Activated gamma-delta T cell treated with anti-CD3 and anti-CD28 coated beads, Interleukin-2, amount 50 U/mL, for 16 hours (primary cell): ENCODE results near the gene PRKAR2B.
"Not testable (repeated sequence)": the region's sequence is repeated elsewhere in the genome, so short reads cannot be mapped to it uniquely, and the experiment has no call there.

Experiments
- DNase-seq: peaks from one replicate; pipeline ENCODE4 v3.0.0-alpha.2; 2020; ENCODE audit warnings: low read depth

PRKAR2B gene

DNA sequence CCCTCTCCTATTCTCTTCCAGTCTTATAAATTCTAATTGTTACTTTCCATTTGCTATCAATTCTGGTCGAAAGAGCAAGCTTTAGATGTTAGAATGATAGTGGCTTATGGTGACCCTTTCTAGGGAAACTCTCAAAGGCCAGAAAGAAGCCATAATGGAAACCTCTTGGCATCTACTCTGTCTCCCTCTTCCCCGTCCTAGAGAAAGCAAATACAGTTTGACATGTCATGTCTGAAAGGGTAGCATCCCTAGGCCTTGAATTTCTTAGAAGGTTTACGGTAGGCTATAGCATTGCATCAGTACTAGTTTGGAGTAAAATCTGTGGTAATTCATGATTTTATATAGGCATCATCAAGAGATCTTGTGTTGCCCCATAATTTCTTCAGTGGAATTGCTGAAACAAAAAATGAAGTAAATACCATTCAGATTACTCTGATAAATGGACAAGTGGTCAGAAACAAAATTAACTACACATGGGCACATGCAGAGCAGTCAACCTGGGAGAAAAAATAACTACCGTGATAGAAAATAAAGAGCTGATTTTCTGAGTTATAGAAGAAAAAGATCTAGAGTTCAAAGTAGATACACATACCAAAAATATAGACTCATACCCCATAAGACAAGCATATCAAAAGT lies 4.4 kb downstream of the PRKAR2B start:
- DNase-seq, result no peak

DNA sequence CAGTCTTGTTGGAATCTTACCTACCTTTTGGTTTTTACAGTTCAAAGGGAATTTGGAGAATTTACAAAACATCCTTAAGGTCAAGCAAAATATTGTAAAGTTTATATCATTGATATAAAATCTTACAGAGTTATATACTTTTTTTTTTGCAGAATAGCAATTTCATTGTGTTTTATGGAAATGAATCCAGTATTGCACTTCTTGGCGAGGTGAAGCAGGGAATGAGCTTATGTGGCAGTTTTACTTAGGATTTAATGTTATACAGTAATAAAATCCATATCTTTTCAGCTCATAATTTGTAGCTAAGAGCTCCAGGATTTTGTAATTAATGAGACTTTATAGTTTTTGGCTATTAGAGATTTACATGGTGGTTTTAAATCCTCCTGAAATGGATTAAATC lies 5.0 kb downstream of the PRKAR2B start:
- DNase-seq, result no peak

DNA sequence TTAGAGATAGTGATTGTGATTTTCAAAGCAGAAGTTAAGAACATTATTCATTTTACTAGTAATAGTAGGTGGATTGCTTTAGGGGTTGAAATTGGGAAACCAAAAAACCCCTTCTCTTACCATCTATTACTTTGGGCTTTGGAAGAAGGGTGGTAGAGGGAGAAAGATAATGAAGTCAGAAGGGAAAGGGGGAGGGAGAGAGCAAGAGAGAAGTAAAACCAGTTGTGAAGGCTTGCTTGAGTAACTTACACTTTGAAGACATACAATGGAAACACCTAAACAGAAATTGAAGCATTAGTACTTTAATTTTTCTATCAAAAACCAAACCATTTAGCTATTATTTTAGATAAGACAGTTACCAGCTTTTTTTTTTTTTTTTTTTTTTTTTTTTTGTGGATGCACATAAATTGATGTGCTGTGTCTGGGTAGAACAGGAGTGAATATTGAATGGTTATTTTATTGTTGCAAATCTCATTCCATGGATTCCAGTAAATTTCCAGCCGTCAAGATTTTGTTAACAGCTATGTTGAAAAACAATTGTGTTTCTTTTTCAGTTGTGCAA lies 5.5 kb downstream of the PRKAR2B start:
- DNase-seq, result no peak

DNA sequence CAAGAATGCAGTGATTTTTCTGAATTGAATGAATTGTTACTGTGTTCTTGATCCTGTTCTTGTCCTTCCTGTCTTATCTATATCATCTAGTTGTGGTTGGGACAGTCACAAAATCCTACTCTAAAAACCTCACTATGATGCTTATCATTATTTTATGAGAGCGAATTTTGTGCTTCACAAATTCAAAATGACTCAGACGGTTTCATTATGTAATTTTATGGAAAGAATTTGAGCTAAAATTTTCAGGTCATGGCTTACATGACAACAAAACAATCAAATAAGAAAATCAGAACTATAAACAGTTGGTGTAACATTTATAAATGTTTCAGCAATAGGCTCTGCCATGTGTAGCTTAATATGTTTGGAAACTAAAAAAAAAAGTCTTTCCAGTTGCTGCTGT lies 6.9 kb downstream of the PRKAR2B start:
- DNase-seq, result no peak

DNA sequence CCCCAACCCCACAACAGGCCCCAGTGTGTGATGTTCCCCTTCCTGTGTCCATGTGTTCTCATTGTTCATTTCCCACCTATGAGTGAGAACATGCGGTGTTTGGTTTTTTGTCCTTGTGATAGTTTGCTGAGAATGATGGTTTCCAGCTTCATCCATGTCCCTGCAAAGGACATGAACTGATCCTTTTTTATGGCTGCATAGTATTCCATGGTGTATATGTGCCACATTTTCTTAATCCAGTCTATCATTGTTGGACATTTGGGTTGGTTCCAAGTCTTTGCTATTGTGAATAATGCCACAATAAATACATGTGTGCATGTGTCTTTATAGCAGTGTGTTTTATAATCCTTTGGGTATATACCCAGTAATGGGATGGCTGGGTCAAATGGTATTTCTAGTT lies 10.5 kb downstream of the PRKAR2B start:
- DNase-seq, result not testable (repeated sequence)

DNA sequence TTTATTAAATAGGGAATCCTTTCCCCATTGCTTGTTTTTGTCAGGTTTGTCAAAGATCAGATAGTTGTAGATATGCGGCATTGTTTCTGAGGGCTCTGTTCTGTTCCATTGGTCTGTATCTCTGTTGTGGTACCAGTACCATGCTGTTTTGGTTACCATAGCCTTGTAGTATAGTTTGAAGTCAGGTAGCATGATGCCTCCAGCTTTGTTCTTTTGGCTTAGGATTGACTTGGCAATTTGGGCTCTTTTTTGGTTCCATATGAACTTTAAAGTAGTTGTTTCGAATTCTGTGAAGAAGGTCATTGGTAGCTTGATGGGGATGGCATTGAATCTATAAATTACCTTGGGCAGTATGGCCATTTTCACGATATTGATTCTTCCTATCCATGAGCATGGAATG lies 11.6 kb downstream of the PRKAR2B start:
- DNase-seq, result not testable (repeated sequence)

DNA sequence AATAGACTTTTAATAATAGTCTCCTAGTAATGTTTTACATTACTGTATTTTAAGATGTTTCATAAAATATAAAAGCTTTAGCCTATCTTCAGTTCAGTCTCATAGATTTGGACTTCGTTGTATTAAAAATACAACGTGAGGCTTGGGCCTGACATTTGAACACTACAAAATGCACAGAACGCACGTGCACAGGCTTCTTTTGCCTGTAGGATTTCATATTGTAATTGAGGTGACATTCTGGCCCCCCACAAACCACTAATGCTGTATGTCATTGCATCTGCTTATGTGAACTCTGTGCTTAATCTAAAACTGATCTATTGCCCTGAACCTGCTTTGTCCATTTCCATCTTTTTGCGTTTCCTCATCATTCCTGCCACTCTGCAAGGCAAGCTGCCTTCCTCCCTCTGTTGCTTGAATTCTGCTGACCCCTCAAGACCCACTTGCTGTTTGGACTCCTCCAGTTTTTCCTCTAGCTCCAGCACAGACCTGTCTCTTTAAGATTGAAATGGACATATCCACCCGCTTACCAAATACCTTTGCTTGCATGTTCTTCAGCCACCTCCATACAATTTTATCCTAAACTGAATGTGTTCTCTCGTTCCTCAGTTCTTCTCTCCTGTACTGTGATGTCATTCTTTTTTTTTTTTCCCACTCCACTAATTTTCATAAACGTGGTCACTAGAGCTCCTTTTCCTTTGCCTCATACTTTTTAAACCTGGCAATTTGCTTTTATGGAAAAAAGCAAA lies 12.4 kb downstream of the PRKAR2B start:
- no peak for DNase-seq

DNA sequence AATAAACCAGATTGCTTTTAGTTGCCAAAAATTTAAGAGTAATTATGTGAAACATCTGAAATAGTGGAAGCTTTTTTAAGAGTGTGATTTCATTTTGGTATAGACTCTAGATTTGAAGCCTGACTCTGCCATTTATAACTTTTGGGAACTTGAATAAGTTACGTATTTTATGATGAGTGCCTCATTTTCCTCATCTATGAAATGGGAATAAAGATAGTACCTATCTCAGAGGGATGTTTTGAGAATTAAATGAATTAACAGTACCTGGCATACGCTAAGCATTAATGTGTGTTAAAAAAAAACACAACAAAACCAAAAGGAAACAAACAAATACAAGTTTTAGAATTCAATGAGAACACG lies 12.9 kb downstream of the PRKAR2B start:
- no peak for DNase-seq

DNA sequence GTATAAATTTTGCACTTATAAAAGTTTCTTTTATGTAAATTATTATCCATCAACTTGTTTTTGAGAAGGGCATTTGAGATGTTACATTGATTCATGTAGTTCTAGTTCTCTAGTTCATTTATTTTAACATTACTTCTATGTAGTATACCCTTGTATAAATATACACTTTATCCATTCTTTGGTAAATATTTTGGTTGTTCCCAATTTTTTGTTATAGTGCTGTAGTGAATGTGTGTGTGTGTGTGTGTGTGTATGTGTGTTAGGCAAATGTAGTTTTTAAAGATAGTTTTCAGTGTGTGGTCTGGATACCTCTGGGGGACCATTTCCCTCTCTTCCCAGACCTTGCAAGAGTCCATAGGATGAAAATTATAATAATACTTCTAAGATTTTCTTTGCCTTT lies 15.0 kb downstream of the PRKAR2B start:
- no peak for DNase-seq

DNA sequence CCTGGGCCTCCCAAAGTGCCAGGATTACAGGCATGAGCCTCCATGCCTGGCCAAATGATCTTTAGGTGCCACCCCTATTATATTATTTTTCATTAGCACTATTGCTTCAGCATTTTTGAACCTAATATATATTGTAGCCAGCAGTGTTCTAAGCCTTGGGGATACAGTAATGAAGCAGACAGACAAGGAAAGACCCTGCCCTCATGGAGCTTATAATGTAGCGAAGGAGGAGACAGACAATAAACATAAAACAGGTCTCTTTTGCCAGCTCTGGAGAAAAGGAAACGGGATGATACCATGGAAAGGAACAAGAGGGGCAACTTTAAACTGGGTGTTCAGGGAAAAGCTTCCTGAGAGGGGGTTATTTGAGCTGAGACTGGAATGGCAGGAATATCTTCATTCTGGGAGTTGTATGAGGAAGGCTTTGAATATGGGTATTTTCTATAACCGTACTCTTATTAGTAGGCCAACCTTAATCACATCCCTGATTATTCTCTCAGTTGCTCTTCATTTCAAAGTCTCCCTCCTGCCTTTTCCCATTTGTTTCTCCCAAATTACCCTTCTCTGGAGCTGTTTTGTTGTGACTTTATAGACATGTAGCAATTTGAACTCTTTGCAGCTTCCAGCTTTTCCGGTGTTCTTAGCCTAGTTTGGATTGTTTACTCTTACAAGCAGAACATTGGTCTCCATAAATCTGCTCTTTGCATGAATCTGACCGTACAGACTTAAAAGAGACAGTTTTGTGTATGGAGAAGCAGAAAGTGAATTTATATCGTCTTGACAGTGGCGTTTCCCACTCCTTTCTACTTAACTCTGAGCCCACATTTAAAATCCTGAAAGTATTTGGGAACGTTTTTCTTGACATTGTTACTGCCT lies 19.0 kb downstream of the PRKAR2B start:
- DNase-seq, result no peak

DNA sequence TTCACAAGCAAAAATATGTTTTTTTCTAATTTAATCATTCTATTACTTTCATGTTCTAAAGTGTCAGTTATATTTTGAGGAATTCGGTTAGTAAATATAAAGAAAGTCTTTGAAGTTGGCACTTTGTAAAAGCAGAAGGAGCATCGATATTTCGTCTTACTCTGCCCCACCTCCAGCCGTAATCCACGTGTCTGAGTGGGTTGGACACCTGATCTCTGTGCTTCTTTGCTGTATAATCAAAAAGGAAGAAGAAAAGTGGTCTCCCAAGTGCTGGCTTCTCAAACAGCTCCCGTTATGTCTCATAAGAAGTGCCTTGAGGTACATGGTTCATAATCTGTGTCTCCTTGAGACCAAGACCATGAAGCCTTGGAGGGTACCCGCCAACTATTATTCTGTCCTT lies 19.8 kb downstream of the PRKAR2B start:
- DNase-seq, result no peak

DNA sequence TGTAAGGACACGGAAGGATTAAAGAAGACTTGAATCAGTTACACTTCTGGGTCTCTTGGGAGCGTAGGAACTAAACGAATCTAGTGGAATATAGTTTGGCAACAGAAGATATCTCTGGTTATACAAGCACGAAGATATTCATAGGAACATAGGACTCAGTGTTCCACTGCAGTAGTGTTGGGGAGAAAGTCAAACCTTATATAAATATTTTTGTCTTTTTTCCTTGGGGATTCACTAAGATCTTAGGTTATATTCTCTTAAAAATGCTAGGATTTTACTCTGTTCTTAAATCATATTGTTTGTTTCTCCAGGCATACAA lies 21.4 kb downstream of the PRKAR2B start:
- no peak for DNase-seq

DNA sequence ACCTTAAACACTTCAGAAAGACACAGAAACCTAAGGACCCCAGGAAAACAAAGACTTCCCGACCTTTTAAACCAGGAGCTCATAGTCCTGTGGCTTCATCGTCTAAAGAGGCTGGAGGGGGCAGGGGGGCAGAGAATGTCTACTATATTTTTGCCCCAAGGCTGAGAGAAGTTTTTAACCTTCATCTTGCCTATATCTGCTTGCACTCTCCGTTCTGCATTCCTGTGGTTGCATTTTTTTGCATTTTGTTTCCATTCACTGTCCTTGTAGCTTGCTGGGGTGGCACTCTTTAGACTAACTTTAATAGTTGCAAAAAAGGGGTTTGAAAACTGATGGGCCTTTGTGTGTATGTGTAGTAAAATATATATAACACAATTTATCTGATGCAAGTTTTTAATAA lies 23.7 kb downstream of the PRKAR2B start:
- no peak for DNase-seq

DNA sequence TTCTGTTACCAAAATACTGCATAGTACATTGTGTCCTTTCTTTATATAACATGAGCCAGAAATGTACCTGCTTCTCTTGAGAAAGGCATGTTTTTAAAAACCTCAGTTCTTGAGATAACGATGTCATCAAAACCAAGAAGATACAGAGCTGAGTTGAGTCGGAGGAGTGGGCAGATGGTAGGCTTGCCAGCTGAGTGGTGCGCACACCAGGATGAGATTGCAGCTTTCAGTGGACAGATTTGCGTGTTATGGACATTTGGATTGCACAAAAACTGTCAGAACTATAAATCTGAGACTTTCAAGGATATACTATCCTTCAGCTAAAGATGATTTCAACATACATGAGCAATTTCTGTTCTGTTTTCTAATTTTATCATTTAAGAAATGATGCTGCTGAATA lies 25.0 kb downstream of the PRKAR2B start:
- no peak for DNase-seq

DNA sequence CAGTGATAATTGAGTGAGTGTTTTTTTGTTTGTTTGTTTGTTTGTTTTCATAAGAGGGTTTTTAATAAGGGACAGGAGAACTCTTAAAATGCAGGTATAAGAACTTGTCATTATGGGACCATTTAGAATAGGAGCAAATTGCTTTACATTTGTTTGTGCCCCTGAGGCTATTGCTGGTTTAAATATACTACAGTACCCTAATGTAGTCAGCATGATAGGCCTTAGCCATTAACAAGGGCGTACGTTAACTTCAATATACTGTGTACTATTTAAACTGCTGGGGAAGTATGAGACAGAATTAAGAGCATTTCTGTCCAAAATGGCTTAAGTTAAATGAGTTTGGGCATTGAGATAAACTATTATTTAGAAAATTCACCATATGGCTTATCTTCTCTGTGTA lies 26.2 kb downstream of the PRKAR2B start:
- DNase-seq, result no peak

DNA sequence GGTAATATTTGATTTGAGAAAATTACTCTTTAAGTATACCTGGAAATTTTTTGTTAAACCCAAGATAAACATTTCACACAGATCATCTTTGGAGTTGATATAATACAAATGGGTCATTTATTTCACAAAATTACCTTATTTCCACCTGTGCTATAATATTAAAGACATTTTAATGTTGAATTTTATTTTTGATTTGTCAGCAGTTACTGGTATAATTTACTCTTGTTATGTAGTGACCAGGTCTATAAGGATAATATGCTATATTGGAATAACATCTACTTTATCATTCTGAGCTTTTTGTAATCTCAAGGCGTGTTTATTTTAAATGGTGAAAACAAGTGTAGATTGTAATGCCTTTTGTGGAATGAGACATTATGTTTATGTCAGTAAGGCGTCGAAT lies 26.6 kb downstream of the PRKAR2B start:
- no peak for DNase-seq

DNA sequence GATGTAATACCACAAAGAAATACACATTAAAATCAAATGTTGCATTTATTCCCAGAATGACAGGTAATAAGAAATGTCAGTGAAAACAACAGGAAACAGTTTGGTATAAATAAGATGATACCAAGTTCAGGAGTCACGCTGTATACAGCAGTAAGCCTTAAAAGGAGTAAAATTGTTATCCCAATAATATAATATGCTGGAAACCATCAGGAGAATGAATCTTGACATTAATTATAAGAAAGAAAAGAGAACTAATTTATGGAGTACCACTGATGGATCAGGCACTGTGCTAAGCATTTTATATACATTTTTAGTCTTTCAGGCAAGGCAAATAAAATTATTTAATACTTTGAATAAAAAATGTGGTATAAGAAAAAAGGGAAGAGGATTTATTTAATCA lies 27.6 kb downstream of the PRKAR2B start:
- no peak for DNase-seq

DNA sequence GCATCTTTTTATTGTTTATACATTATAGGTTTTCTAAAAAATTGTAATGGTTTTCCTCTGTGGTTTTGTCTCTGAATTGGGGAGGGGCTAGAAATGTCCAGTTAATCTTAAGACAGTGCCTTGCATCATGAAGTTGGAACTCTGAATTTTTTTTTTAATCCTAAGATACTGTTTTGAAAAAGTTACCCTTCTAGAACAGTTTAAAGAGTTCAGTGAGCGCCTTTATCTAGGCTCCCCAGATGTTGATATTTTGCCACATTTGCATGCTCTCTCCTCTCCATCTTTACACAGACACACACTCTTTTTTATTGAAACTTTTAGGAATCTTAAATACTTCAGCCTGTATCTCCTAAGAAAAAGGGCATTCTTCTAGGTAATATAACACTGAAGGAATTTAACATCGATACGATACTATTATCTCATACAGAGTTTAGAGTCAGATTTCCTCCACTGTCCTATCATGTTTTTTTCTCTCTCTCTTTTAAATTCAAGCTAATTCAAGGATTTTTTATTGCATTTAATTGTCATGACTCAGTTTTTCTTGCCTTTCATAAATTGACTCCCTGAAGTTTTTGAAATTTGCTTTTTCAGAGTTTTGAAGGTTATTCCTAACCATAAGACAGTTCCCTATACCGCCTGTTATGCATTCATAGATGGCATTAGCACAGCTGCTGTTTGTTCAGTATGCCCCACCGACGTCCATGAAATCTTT lies 31.5 kb downstream of the PRKAR2B start:
- no peak for DNase-seq

DNA sequence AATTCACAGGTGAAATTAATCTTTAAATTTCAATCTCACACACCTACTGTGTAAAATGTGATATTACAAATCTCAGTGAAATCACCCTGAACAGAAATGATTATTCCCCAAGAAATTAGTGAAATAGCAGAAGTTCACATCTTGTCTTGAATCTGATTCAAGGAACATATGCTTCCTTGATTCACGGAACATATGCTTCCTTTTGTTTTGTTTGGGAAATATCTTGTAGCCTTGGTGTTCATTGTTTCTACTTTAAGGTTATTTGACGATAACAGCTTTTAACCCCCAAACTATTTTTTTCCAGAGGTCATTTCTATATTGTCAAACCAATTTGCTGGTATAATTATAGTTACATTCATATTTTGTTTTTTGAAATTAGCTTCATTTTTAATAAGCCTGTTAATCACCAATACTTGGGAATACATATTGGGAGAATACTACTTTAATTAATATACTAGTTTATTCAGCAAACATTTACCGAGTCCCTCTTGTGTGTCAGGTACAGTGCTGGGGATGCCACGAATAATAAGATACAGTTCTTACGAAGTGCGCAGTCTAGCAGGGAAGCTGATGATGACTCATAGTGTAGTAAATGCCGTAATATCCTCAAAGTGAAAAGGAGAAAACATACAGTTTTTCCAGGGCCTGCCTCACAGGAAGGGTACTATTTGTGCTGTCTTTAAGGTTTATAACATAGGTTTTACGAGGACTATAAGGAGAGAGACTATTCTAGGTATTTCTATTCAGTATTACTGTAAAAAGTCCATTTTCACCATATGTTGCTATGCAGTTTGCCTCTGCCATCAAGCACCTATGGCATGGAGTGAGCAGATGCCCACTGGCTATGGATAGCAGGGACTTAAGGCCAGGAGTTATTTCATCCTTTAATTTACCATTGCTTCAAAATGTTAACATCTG lies 32.5 kb downstream of the PRKAR2B start:
- no peak for DNase-seq

DNA sequence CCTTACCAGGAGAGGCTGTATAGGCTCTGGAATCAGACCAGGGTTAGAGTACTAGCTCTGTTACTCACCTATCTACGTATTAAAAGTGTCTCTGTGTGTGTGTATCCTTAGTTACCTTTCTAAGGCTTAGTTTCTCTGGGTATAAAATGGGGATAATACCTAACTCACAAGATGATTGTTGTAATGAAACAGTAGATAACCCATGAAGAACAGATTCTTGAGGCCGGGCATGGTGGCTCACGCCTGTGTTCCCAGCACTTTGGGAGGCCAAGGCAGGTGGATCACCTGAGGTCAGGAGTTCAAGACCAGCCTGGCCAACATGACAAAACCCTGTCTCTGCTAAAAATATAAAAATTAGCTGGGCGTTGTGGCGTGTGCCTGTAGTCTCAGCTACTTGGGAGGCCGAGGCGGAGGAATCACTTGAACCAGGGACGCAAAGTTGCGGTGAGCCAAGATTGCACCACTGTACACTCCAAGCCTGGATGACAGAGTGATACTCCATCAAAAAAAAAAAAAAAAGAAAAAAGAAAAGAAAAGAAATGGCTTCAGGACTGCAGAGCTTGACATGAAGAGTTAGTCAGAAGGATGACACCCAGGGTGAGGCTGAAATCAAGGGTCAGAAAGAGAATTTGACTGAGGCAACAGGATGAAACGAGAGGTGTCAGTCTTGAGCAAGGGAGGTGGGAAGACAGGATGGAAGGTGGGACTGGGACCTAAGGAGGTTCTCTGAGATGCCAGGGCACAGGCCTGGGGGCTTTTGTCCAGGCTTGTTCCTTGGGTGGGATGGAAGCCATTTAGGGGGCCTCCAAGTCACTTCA lies 33.4 kb downstream of the PRKAR2B start:
- no peak for DNase-seq
